SHP77 treated with DMSO at 0.1 percent for 48 hours (cell line): ENCODE measurements around the gene MYOM3.

Source experiments
- DNase-seq: peaks from one replicate; lab custom pipeline; 2025; lab: John Stamatoyannopoulos, UW

MYOM3 gene

GRCh38 chr1:24111996-24112779, at the start of gene MYOM3:
TSS of gene MYOM3 (minus strand) at chr1:24112135. CDS start at chr1:24108636, 3,499 bp downstream.
- DNase-seq: peak; percentile 4

GRCh38 chr1:24161270-24161669, 49.3 kb upstream of the MYOM3 start:
- no peak for DNase-seq

DNA sequence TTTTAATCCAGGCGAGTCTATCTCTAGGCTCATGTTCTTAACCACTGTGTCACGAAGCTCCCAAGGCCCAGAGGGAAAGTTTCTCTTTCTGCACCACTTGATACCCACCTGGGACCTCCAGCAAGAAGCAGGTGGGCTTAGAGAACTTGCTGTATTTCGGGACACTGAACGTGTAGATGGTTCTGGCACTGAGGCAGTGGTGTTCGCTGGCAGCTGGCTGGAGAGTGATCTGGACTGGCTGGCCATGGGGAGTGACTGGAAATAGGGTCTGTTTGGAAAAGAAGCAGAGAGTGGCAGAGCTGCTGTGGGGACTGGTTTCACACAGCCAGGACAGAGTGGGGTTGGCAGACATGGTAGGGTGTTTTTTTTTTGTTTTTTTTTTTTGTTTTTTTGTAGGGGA, 47.4 kb upstream of the MYOM3 start:
- no peak for DNase-seq

GRCh38 chr1:24157918-24158481, 46.1 kb upstream of the MYOM3 start:
- DNase-seq: no peak

GRCh38 chr1:24156542-24157260, 44.8 kb upstream of the MYOM3 start:
- DNase-seq: no peak

GRCh38 chr1:24155011-24155782, 43.3 kb upstream of the MYOM3 start:
- no peak for DNase-seq

- DNase-seq: no peak
These were observed 42.3 kb upstream of the MYOM3 start for GRCh38 chr1:24154215-24154614.

DNA sequence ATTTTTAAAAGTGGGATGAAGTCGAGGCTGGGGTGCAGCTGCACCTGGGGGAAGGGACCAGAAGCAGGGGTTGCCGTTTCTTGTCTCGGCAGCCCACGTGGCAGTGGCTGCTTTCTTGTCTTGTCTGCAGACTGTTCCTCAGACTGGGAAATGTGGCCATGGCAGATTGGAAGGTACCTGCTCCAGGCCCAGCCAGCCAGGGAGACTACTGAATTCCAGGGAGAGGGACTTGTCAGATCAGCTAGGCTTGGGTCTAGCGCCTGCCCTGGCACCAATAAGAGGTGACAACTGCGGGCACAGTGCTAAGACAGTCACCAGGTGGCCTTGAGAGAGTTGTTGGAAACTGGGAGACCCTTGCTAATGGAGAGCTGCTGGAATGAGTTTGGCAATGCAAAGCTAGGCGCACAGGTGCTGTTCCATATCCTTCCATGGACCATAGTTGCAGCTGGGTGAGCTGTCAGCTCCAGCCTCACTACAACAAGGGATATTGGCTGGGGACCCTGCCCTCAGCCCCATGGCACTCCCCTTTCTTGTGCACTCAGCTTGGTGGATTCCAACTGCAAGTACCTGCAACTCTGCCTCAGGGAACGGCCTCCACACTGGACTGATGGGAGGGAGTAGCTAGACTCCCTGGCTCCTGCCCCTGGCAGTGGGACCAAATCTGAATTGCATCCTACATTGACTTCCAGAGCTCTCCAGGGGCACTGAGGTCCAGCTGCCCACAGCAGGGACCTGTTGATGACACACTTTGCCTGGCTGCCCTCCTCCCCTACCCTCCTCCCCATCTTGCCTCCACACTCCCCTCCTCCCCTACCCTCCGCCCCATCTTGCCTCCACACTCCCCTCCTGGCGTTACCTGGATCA, 40.9 kb upstream of the MYOM3 start:
- no peak for DNase-seq

DNA sequence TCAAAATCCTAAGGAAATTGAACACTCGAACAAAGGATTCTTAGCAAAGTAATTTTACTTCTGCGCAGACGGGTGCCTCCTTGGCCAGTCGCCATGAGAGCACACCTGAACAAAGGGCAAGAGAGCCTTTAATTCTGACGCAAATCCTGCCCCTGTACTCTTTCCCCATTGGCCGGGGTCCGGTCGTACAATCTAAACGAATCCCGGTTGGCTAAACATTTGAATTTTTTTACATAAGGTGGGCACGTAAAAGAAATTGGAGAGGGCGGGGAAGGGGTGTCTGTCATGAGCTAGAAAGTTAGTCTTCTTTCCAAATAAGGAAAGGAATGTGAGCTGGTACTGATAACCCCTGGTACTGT, 39.2 kb upstream of the MYOM3 start:
- DNase-seq: peak; percentile 30

DNA sequence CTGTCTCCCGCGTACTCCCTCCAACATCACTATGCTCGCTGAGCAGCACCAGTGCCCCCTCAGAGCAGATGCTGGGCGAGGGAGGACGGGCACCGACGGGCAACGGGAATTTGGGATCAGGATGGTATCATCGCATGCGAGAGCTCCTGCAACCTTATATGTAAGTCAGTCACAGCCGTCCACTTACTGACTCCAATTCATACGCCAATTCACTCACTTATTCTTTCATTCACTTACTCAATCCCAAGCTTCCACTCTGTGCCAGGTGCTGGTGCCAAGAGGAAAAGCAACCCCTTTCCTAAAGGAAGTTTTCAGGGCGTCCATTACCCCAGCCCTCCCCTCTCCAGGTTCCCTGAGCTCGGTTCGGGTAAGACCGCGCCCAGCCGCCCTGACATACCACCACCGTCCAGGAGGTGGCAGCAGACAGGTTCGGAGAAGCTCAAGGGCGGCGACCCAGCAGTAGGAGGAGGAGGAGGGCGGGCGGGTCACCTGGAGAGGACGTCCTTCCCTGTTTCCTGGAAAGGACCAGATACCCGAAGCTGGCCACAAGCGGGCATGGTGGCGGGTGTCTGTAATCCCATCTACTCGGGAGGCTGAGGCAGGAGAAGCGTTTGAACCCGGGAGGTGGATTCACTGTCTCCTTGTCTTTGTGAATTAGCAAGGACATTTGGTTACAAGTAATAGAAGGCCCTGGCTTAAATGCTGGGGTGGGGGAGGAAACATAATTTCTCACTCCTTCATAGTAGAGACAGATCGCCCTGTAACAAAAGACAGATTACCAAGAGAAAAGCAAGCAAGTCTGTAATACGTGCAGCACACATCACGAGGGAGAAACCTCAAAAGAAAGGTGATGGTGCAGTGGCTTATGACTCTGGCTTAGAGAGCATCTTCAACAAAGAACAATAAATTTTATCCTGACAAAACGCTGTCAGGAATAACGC, 38.6 kb upstream of the MYOM3 start:
- peak; percentile 52 for DNase-seq

DNA sequence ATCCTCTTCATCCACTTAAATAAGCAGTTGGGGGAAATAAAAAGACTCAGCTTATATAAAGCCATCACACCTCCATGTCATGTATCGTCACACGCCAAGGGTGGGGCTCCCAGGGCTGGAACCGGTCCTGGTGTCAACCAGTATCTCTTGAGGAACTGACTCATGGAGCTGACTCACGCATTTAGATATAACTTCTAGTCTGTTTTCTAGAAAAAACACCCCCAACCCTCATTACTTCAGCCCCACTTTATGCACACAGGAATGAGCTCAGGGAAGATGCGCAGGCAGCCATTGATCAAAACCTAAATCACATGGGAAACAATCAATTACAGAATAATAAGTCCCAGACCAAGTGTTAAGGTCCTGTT, 37.9 kb upstream of the MYOM3 start:
- no peak for DNase-seq

DNA sequence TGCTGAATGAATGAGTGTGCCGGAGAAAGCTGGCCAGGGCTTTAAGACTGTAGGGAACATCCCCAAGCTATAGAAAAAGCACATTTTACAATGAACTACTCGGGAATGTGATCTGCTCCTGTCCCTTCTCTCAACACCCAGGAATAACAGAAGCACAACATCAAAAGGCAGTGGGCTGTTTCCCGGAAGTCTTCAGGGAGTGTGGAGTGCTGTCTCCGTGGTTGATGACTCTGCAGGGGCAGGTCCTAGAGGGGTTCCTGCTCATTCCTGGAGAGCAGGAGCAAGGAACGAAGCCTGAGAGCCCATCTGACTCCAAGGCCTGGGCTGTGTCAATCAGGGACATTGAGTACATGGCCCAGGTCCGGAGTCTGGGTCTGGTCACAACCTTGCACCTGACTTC, 35.9 kb upstream of the MYOM3 start:
- DNase-seq: no peak

DNA sequence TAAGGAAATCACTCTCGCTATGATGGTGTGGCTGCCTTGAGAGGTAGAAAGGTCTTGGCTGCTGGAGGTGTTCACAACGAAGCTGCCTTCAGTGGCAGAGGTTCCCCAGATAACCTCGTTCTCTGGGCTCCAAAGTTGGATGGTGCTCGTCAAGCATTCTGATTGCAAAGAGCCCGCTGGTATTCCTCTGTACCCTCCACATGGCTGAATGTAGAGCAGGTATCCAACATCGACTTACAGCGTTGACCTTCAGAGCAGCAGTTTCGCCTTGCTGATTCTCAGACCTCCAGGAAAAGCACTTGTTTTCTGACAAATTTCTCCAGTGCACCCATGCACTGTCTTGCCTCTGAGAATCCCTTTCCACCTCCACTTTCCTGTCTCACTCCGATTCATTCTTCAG, 35.3 kb upstream of the MYOM3 start:
- no peak for DNase-seq

- no peak for DNase-seq
These were observed 30.9 kb upstream of the MYOM3 start, which contains the start of gene IL22RA1 for GRCh38 chr1:24142546-24143534. TSS of gene IL22RA1 (minus strand) at chr1:24143140. CDS start at chr1:24143082, 58 bp downstream.

- DNase-seq: no peak
These were observed 29.5 kb upstream of the MYOM3 start for GRCh38 chr1:24141311-24141997.

DNA sequence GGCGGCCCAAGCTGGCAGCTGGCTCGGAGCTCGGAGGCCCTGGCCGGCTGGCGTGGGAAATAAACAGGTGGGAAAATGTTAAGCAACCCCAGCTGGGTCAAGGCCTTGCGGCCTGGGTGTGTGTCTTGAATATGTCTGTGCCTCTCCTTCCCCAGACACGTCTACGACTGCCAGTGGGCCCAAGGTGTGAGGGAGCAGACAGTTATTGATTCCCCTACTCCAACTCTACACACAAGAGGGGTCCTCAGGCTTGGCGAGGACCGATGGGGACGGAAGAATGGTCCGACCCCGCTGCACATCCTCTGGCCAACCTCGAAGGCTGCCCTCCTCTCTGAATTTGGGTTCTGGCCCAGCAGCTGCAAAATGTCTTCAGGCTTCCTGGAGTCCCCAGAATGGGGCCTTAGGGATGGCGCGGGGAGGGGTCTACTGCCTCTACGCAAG, 28.8 kb upstream of the MYOM3 start:
- no peak for DNase-seq

- no peak for DNase-seq
These were observed 28.0 kb upstream of the MYOM3 start for GRCh38 chr1:24139841-24140425.

- DNase-seq: no peak
These were observed 27.2 kb upstream of the MYOM3 start for GRCh38 chr1:24139222-24139489.
